ENCODE results near the gene PIGM. TPM values are rescaled to one million over a fixed set of nuclear protein-coding genes. Genes with fewer than 3 reads are reported as not detected.

Gene PIGM
- total RNA-seq, 1 experiment from 2014 or later: 7.7 TPM

DNA sequence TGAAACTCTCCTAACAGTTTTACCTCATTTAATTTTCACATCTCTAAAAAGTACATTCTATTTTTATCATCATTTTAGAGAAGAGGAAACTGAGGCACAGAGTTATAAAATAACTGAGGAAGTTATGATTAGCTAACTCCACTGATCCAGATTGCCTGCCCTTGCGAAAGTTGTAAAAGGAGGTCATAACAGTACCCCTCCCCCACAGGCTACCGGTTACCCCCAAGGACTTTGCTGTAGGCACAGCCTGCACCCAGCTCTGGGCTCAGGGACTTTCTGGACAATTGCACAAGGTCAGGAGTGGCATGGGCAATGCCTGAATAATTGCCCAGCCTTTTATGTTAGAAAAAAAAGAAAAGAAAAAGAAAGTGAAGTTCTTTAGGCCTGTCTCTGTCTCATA lies 22.7 kb downstream of the PIGM start:
- ChIA-PET CTCF (interaction anchor here (0.5 to 14.6 kb wide), 22 partner anchors 10 to 817 kb away, joined by 3 to 1675 read pairs (median 12); partner anchors contain the start of genes FCRL6, IGSF9, PIGM and SLAMF9), POLR2A (interaction anchor here (1.0 to 5.0 kb wide), 2 partner anchors 23 to 116 kb away, joined by 3 to 27 read pairs; partner anchors contain the start of gene PIGM)
- Mint-ChIP-seq H3K4me3 (ENCODE audit: unreplicated experiment) (no peak overlapping the region), H3K36me3 (ENCODE audit: insufficient read depth, unreplicated experiment) (no peaks in the 10 kb centered on the region), H3K27ac (ENCODE audit: low read depth, unreplicated experiment) (no peak overlapping the region), H3K4me1 (ENCODE audit: insufficient read depth, unreplicated experiment) (peaks cover 13% of the 10 kb centered on the region), H3K27me3 (ENCODE audit: insufficient read depth, unreplicated experiment) (no peaks in the 10 kb centered on the region), H3K9me3 (ENCODE audit: unreplicated experiment) (no peaks in the 10 kb centered on the region)
- DNase-seq (ENCODE audit: unreplicated experiment): no peak
- no TSS peak for BruUV-seq (replicated peaks)
- TF ChIP-seq, protein P1, sequence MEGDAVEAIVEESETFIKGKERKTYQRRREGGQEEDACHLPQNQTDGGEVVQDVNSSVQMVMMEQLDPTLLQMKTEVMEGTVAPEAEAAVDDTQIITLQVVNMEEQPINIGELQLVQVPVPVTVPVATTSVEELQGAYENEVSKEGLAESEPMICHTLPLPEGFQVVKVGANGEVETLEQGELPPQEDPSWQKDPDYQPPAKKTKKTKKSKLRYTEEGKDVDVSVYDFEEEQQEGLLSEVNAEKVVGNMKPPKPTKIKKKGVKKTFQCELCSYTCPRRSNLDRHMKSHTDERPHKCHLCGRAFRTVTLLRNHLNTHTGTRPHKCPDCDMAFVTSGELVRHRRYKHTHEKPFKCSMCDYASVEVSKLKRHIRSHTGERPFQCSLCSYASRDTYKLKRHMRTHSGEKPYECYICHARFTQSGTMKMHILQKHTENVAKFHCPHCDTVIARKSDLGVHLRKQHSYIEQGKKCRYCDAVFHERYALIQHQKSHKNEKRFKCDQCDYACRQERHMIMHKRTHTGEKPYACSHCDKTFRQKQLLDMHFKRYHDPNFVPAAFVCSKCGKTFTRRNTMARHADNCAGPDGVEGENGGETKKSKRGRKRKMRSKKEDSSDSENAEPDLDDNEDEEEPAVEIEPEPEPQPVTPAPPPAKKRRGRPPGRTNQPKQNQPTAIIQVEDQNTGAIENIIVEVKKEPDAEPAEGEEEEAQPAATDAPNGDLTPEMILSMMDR (IDR thresholded peaks at IDR 0.05; ENCODE audit: unreplicated experiment): no peak
- intact Hi-C loops (cut with micrococcal nuclease): loop anchor here (5.0 kb wide), 1 partner anchor 47 kb away; no protein-coding TSS in a partner anchor

DNA sequence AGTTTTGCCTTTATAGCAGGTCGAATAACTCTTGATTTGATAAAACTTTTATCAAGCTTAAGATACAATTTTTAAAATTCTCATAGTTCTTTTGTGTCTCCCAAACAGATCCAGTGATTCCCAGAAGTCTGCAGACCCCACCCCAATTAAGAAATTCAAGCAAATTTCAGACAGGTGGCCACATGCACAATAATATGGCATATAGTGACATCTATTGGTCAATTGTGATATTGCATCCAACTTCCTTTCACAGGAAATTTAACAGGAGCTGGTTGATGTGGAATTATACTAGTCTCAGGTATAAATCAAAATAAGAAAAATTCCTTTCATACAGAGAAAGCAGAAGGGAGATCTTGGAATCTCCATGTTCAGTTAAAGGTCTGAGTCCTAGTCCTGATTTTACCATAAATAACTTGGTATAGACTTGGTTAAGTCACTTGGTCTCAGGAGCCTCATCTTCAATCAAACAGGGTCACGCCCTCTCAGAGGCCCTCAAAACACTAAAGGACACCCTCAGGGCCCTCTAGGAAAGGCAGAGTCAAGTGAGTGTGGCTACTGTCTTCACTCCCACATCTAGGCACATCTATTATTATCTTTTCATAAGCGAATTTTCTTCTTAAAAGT lies 24.1 kb downstream of the PIGM start:
- Mint-ChIP-seq H3K4me1 (ENCODE audit: insufficient read depth, unreplicated experiment) (peaks cover 17% of the 10 kb centered on the region), H3K9me3 (ENCODE audit: unreplicated experiment) (no peaks in the 10 kb centered on the region), H3K4me3 (ENCODE audit: unreplicated experiment) (no peak overlapping the region), H3K27ac (ENCODE audit: low read depth, unreplicated experiment) (no peak overlapping the region), H3K27me3 (ENCODE audit: insufficient read depth, unreplicated experiment) (no peaks in the 10 kb centered on the region), H3K36me3 (ENCODE audit: insufficient read depth, unreplicated experiment) (no peaks in the 10 kb centered on the region)
- intact Hi-C loops (cut with micrococcal nuclease): loop anchor here (1.0 to 5.0 kb wide), 4 partner anchors 45 to 875 kb away; no protein-coding TSS in a partner anchor
- no TSS peak for BruUV-seq (replicated peaks)
- ChIA-PET CTCF (interaction anchor here (0.6 to 14.6 kb wide), 72 partner anchors 9 to 881 kb away, joined by 3 to 1675 read pairs (median 5); partner anchors contain the start of genes CFAP45, DUSP23, FCRL6 and IGSF9), POLR2A (interaction anchor here (0.6 to 5.7 kb wide), 14 partner anchors 9 to 221 kb away, joined by 3 to 38 read pairs (median 5); partner anchors contain the start of genes PIGM and TAGLN2)
- TF ChIP-seq, protein P1 (IDR thresholded peaks at IDR 0.05; ENCODE audit: unreplicated experiment): peak; percentile 93
- peak; percentile 68 for DNase-seq (ENCODE audit: unreplicated experiment)

DNA sequence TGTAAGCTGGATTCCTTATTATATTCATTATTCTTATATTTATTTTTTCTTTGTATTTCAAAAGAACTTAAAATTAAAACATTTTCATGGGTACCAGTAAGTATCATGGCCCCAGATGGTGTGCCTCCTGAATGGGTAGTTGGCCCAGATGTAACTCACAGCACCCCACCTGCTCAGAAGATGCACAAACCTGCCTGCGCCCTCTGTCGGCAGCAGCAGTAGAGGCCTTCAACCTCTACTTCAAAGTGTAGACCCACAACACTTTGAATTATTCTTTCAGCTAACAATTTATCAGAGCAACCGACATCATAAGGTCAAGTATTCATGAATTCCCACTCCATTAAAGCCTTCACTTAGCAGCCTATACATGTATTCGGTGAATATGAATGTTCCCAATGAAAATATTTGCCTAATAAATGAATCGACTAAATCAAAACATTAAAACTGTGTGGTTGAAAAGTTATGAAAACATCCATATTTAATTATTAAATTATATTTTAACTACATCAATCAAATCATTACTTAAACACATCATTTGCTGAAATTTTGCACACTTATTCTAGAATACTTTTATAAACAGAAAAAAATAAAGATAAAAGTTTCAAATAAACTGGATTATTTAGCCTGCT lies 25.4 kb downstream of the PIGM start:
- intact Hi-C loops (cut with micrococcal nuclease): loop anchor here (1.0 to 5.0 kb wide), 5 partner anchors 44 to 874 kb away; partner anchors contain the start of gene DUSP23
- H3K4me1 Mint-ChIP-seq (ENCODE audit: insufficient read depth, unreplicated experiment): peaks cover 11% of the 10 kb centered on the region
- H3K27me3 Mint-ChIP-seq (ENCODE audit: insufficient read depth, unreplicated experiment): no peaks in the 10 kb centered on the region
- H3K27ac Mint-ChIP-seq (ENCODE audit: low read depth, unreplicated experiment): no peak overlapping the region
- H3K4me3 Mint-ChIP-seq (ENCODE audit: unreplicated experiment): no peak overlapping the region
- BruUV-seq (replicated peaks): no TSS peak
- ChIA-PET CTCF (interaction anchor here (0.6 to 14.6 kb wide), 70 partner anchors 11 to 893 kb away, joined by 3 to 1675 read pairs (median 5); partner anchors contain the start of genes CFAP45, DUSP23, FCRL6 and IGSF9), POLR2A (interaction anchor here (0.7 to 5.7 kb wide), 8 partner anchors 25 to 180 kb away, joined by 3 to 38 read pairs (median 9); partner anchors contain the start of genes PIGM and TAGLN2)
- TF ChIP-seq, protein P1 (IDR thresholded peaks at IDR 0.05; ENCODE audit: unreplicated experiment): peak; percentile 99
- no peaks in the 10 kb centered on the region for H3K9me3 Mint-ChIP-seq (ENCODE audit: unreplicated experiment)
- H3K36me3 Mint-ChIP-seq (ENCODE audit: insufficient read depth, unreplicated experiment): no peaks in the 10 kb centered on the region
- DNase-seq (ENCODE audit: unreplicated experiment): peak; percentile 87

DNA sequence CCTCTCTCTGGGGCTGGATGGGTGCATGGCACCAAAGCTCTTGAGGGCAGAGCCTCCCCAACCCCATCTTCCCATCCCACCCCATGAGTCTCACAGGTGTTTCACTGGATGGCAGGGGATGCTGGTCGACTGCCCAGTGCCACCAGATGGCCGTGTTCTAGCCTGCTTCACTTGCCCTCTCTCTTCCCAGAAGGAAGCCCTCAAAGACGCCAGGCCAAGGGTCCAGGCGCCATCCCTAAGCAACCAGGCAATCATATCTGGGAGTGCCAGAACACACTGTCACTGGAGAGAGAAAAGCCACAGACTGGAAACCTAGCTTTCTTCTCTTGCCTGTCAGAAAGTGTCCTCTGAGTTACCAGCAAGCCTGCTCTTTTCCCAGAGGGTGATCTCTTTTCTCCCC lies 26.7 kb downstream of the PIGM start:
- DNase-seq (ENCODE audit: unreplicated experiment): no peak
- no TSS peak for BruUV-seq (replicated peaks)
- TF ChIP-seq, protein P1 (IDR thresholded peaks at IDR 0.05; ENCODE audit: unreplicated experiment): no peak
- Mint-ChIP-seq H3K4me3 (ENCODE audit: unreplicated experiment) (no peak overlapping the region), H3K27me3 (ENCODE audit: insufficient read depth, unreplicated experiment) (no peaks in the 10 kb centered on the region), H3K36me3 (ENCODE audit: insufficient read depth, unreplicated experiment) (no peaks in the 10 kb centered on the region), H3K4me1 (ENCODE audit: insufficient read depth, unreplicated experiment) (peaks cover 11% of the 10 kb centered on the region), H3K27ac (ENCODE audit: low read depth, unreplicated experiment) (no peak overlapping the region), H3K9me3 (ENCODE audit: unreplicated experiment) (no peaks in the 10 kb centered on the region)
- POLR2A ChIA-PET: interaction anchor here (1.7 to 5.7 kb wide), 3 partner anchors 44 to 82 kb away, joined by 4 to 38 read pairs (median 5); no protein-coding TSS in a partner anchor
- intact Hi-C loops (cut with micrococcal nuclease): loop anchor here (5.0 kb wide), 1 partner anchor 43 kb away; no protein-coding TSS in a partner anchor
- CTCF ChIA-PET: interaction anchor here (0.5 to 14.6 kb wide), 30 partner anchors 10 to 872 kb away, joined by 3 to 1675 read pairs (median 8); partner anchors contain the start of genes CFAP45, DUSP23, FCRL6 and IGSF9

All from MCF 10A (cell line).